GM18502 (cell line): ENCODE measurements around the gene OR1K1.

Source experiments
- ATAC-seq: cut with Tn5 transposase; IDR thresholded peaks from one replicate; pipeline ENCODE4 v1.9.1; 2021; ENCODE audit warnings: mild to moderate bottlenecking; ENCODE audit not compliant: unreplicated experiment, poor library complexity

OR1K1 gene

DNA sequence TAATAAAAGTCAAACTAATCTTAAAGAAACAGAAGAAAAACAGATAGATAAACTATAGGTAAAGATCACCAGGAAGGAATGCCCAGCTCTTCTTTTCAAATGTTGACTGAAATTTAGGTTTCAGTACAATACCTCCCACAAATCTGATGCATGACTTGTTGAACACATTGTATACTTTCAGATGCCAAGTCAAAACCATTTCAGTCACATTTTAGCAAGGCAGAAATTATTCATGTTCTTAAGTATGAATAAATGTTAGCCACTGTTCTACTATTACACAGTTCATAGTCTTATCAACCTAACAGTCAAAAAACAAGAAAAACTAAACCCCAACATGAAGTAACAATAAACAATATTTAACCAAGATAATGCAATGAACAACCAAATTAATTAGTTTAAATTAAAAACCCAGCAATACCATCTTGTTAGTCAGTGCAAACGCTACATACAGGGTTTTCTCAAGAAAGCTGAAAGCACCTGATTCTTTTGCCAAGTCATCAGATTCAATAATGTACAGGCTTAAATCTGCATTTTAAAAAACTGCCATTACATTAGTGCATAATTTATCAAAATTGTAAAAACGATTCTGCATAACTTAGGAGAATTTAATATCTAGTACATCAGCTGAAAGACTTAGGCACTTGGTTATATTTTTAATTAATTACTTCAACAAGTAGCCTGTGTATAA, 48.5 kb downstream of the OR1K1 start:
- no peak for ATAC-seq
